GM18502 (cell line): ENCODE data around the gene IRX4.

ENCODE experiments used
- ATAC-seq: cut with Tn5 transposase; IDR thresholded peaks from one replicate; pipeline ENCODE4 v1.9.1; 2021; ENCODE audit warnings: mild to moderate bottlenecking; ENCODE audit not compliant: unreplicated experiment, poor library complexity

The IRX4 gene

GRCh38 chr5:1915316-1915715, 32.6 kb upstream of the IRX4 start:
- ATAC-seq: no peak

- no peak for ATAC-seq
Observed at GRCh38 chr5:1914471-1914870, 31.7 kb upstream of the IRX4 start.

DNA sequence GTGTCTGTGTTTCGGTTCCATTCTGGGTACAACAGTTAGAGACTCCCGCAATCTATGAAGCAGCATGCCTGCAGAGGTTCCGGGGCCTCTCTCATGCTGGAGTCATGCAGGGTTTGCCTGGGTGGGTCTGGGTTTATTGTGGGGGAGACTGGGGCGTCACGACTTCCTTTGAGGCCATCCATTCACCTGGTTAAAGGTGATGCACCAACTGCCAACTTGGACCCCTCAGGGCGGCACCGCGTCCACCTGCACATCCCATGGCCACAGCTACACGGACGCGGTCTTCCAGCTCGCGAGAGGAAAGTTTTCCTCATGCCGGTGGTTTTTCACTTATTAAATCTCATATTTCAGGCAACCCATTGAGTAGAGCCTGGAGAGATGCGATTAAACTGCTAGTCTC, 30.9 kb upstream of the IRX4 start:
- ATAC-seq: no peak

GRCh38 chr5:1912951-1913565, 30.3 kb upstream of the IRX4 start:
- ATAC-seq: no peak

DNA sequence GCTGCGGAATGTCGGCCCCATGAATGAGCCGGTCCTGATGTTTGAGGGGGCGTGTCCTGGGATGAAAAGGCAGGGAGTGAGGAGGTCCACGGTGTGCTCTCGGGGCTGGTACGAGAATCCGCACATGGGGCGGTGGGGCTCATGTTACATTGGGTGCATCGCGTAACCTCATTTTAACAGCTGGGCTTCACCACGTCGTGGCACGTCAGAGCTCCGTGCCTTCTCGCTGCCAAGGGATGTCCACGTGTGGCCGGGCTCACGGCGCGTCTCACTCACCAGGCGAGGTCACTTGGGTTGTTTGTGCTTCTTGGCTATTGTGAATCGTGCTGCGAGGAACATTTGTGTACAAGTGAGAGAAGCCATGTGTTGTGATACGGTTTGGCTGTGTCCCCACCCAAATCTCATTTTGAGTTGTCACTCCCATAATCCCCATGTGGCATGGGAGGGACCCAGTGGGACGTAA, 29.1 kb upstream of the IRX4 start:
- ATAC-seq: no peak

DNA sequence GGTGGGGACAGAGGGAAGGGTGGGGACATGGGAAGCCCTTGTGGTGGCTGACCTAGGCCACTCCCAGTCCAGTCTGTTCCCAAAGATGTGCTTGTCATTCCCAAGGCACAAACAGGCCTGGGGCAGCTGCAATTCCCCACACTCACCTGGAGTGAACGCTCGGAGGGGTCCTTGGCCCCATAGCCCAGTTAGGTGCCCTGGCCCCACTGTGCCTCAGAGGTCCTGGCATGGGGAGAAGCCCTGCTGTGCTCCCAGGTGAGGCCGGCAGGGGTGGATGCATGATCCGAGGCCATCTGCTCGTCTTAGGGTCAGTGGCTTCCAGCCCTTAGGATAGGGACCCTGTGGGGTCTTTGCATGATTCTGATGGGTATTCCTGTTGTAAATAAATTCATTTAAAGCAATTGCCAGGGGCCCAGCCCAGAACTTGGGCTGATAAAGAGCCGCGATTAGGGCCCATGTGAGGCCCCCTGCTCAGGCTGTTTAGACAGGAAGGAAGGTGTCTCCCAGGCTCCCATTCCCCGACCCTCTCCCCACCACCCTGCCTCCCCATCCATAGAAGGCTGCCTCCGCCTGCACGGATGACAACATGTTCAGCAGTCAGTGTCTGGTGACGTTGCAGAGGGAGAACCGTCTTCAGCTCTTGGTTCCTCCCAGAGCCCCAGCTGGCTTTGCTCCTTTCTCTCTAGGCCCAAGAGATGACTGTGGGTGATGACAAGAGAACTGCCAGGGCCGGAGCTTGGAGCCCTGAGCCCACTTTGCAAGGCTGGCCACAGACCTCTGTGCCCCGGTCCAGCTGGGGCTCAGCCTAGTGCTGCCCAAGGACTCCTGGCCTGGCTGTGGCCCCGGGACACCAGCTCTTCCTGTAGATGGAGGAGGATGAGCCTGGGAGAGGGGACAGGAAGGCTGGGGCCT, 28.4 kb upstream of the IRX4 start:
- no peak for ATAC-seq

DNA sequence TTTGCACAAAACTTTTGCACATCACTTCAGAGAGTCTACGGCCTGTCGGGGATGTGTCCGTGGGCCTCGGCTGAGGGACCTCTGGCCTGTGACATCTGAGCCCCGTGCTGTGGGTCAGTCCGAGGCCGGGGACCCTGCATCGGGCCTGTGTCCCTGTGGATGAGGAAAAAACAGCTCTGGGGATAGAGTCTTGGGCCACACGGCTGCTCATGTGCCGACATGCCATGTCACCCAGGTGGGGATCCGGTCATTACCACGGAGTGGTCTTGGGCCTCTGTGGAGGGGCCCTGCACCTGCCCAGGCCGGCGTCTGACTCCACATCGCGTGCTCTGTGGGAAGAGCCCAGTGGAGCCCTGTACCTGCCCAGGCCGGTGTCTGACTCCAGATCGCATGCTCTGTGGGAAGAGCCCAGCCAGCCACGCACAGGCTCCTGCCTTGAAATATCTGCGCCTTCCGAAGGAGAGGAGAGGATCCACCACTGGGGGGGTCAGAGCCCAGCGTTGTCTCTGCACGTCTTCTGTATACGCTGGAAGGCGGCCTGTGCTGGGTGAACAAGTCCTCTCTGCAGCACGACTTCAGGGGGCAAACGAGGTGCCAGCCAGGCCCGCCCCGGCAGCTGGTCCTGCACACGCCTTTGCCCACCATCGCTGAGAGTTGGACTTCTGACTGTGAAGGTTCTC, 27.5 kb upstream of the IRX4 start:
- no peak for ATAC-seq

GRCh38 chr5:1909346-1909985, 26.7 kb upstream of the IRX4 start:
- ATAC-seq: no peak

DNA sequence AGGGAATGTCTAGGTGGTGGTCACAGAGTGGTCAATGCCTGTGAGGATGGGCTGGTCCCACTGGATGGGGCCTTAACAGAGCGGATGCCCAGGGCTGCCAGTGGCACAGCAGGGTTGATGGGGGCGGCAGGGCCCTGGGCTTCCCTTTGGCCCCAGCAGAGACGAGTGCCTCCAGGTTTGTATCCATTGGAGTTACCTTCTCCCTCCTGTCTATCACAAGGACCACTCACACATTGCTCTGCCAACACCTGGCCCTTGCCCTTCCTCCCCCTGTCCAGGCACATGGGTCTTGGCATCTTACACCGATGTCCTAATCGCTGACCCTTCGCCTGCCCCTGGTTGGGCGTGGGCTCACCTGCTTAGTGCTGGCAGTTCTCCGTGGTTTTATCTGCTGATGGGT, 26.2 kb upstream of the IRX4 start:
- no peak for ATAC-seq

DNA sequence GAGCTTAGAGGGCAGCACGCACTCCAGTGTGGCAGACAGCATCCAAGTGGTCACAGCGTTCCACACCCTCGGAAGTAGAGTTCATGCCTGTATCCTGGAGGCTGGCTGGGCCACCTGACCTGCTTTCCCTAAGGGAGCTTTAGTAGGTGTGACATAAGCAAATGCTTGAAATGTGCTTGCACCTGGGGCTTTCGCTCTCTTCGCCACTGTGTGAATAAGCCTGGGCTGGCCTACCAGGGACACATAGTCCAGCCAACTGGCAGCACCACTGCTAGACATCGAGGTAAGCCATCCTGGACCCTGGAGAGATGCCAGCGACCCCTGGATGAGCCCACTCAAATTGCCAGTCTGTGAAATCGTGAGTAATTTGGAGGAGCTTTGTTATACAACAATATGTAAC, 24.9 kb upstream of the IRX4 start:
- no peak for ATAC-seq

DNA sequence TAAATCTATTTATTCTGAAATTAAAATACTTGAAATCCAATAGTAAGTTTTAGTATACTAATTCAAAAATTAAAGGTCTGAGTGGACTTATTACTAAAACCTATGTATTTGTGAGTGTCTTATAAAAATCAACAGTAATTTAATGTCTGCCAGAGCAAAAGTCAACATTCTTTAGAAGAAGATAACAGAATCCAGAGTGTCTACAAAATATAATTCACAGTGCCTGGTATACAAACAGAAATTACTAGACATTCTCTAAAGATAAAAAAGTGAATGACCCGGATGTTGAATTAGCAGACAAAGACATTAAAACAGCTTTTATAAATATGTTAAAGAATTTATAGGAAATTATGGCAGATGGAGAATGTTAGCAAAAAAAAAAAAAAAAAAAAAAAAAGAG, 22.4 kb upstream of the IRX4 start:
- ATAC-seq: no peak

GRCh38 chr5:1901983-1902382, 19.3 kb upstream of the IRX4 start:
- no peak for ATAC-seq

DNA sequence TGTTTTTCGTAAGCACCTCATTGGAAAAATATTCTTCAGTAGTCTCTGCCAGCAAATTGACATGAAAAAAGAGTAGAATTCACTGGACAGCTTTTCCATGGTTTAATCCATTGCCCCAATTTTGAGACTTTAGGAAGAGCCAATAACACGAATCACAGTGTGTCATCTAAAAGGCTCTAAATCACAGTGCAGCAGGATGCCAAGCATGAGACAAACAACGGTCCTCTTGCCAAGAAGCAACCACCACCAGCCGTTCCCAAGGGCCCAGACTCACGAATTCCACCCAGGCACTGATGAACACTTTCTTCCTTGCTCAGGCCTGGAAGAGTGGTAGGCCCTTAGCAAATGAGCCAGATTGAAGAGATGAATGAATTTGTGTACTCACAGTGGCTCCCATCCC, 18.3 kb upstream of the IRX4 start:
- ATAC-seq: no peak

DNA sequence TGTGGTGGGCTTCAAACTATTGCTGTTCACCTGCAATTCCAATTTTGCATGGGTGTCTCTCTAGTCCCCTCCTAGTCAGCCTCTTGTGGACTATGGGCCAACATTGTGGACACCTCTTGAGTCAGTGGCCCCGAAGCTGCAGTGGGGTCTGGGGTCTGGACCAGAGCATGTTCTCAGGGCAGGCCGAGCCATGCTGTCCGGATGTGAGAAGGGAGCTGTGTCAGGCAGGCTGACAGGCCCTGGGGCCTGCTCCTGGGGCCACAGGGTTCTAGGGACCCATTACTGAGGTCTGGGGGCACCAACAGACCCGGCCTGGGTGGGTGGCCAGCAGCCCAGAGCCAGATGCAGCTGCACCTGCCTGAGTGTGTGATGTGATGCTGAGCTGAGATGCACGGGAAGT, 16.5 kb upstream of the IRX4 start:
- no peak for ATAC-seq

DNA sequence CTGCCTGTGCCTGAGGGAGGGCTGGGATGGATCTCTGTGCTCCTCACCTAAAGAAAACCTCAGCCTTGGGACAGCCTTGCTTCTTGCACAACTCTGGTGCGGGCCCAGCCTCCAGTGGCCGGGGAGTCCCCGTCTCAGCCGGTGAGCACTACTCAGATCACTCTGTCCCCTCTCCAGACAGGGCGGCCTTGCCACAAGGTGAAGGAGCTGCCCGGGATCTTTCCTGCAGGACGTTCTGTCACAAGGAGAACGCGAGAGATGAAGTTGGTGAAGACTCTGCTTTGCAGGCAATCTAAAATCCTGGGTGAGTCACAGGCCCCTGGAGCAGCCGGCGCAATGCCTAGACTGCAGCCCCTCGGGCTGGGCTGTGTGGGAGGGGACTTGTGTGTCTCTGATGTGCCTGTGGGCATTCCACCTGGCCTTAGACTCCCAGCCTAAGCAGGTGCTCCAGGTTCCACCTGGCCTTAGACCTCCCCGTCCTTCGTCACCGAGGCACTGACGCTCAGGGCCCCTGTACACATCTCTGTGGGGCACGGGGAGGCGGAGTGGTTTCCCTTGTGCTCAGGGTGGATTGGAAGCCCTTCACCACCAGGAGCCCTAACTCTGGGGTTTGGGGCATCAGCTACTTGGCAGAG, 15.2 kb upstream of the IRX4 start:
- ATAC-seq: no peak

DNA sequence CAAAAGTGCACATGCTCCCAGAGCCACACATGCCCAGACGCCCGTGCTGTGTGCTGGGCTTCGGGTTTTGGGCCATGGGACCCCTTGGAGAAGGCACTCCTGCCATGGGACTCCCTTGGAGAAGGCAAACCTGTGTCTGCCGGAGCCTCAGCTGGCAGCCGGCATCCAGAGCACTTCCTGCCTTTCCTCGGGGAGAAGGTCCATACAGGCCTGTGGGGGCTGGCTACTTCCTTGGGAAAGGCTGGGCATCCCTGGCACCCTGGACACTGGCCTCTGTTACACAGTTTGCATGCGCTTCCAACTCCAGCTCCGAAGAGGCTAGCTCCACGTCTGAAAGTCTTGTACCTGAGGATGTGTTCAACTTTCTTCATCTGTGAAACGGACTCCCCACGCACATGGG, 14.7 kb upstream of the IRX4 start:
- no peak for ATAC-seq

- no peak for ATAC-seq
Observed at GRCh38 chr5:1896602-1897376, 14.1 kb upstream of the IRX4 start.

- ATAC-seq: no peak
Observed at GRCh38 chr5:1895739-1896420, 13.2 kb upstream of the IRX4 start.

- no peak for ATAC-seq
Observed at GRCh38 chr5:1894243-1894642, 11.5 kb upstream of the IRX4 start.
